Upper lobe of left lung (tissue), 4 donors: ENCODE data around the gene WIPF1.

ENCODE experiments used
- EP300 ChIP-seq, 4 donors: sonication (generic); formaldehyde crosslinking; IDR thresholded peaks; one replicate each; pipeline ENCODE4 v1.5.1; 2017; ENCODE audit warnings: antibody characterized with exemption in 4 of 4, control low read depth in 2 of 4
- POLR2A ChIP-seq, 4 donors: fragments of 450-650 bp; IDR thresholded peaks; one replicate each; pipeline ENCODE4 v1.5.1; 2016 to 2017; ENCODE audit warnings: antibody characterized with exemption in 4 of 4, mild to moderate bottlenecking in 2 of 4
- TF ChIP-seq, protein P1 (sequence below), 6 experiments: fragments of 450-650 bp in 4 of 6; fragments of 200-600 bp in 2 of 6; sonication (generic) in 2 of 6; IDR thresholded peaks; one replicate each; pipeline ENCODE4 v1.5.1; 2016 to 2019; ENCODE audit warnings: antibody characterized with exemption in 6 of 6

DNA sequence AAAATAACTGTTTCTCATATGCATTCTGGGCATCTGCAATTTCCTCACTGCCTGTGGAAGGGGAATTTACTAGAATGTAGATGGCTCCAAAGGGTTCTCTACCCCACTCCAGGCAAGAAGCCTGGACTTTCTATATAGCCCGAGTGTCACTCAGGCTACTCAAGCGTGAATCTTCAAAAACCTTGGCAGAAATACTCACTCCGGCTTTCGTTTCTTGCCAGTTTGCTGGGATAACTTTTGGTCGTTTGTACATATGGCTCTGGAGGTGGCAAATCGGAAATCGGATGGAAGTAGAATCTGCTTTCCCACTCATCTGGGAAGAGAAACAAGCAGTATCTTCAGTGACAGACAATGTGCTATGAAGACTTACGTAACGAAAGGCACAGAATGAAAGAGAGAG lies 30.7 kb downstream of the WIPF1 start:
- TF ChIP-seq, protein P1, sequence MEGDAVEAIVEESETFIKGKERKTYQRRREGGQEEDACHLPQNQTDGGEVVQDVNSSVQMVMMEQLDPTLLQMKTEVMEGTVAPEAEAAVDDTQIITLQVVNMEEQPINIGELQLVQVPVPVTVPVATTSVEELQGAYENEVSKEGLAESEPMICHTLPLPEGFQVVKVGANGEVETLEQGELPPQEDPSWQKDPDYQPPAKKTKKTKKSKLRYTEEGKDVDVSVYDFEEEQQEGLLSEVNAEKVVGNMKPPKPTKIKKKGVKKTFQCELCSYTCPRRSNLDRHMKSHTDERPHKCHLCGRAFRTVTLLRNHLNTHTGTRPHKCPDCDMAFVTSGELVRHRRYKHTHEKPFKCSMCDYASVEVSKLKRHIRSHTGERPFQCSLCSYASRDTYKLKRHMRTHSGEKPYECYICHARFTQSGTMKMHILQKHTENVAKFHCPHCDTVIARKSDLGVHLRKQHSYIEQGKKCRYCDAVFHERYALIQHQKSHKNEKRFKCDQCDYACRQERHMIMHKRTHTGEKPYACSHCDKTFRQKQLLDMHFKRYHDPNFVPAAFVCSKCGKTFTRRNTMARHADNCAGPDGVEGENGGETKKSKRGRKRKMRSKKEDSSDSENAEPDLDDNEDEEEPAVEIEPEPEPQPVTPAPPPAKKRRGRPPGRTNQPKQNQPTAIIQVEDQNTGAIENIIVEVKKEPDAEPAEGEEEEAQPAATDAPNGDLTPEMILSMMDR (IDR thresholded peaks at IDR 0.05), result no peak
- TF ChIP-seq EP300 (IDR thresholded peaks at IDR 0.05) (no peak), POLR2A (IDR thresholded peaks at IDR 0.05) (no peak)
